Neural cell (in vitro differentiated cells): ENCODE measurements around the gene YKT6.

ENCODE experiments used
- EP300 ChIP-seq: fragments of 450-650 bp; conservative IDR thresholded peaks from 2 replicates; pipeline ENCODE4 v1.6.1; 2014; ENCODE audit warnings: antibody characterized with exemption, mild to moderate bottlenecking, moderate library complexity; ENCODE audit not compliant: poor library complexity, severe bottlenecking
- EZH2 ChIP-seq: fragments of 200-600, 300-800 bp; shearing (Covaris generic), sonication (generic); IDR thresholded peaks from 2 replicates; pipeline ENCODE4 v1.6.1; 2014; ENCODE audit warnings: antibody characterized with exemption, low read length, borderline replicate concordance, mild to moderate bottlenecking; ENCODE audit not compliant: insufficient read depth, poor library complexity, severe bottlenecking
- POLR2AphosphoS5 ChIP-seq: IDR thresholded peaks from 2 replicates; pipeline ENCODE4 v1.6.1; 2012
- RAD21 ChIP-seq: fragments of 450-650 bp; conservative IDR thresholded peaks from 2 replicates; pipeline ENCODE4 v1.6.1; 2014; ENCODE audit warnings: antibody characterized with exemption, mild to moderate bottlenecking, moderate library complexity
- SMC3 ChIP-seq: fragments of 450-650 bp; conservative IDR thresholded peaks from 2 replicates; pipeline ENCODE4 v1.6.1; 2014; ENCODE audit warnings: antibody characterized with exemption, mild to moderate bottlenecking, moderate library complexity; ENCODE audit not compliant: poor library complexity
- TF ChIP-seq, protein P1 (sequence below): fragments of 450-650 bp; IDR thresholded peaks from 2 replicates; pipeline ENCODE4 v1.5.1; 2014; ENCODE audit warnings: antibody characterized with exemption, mild to moderate bottlenecking, moderate library complexity; ENCODE audit not compliant: poor library complexity, severe bottlenecking

GRCh38 chr7:44163591-44163990 lies 37.2 kb upstream of the YKT6 start:
- TF ChIP-seq, protein P1, sequence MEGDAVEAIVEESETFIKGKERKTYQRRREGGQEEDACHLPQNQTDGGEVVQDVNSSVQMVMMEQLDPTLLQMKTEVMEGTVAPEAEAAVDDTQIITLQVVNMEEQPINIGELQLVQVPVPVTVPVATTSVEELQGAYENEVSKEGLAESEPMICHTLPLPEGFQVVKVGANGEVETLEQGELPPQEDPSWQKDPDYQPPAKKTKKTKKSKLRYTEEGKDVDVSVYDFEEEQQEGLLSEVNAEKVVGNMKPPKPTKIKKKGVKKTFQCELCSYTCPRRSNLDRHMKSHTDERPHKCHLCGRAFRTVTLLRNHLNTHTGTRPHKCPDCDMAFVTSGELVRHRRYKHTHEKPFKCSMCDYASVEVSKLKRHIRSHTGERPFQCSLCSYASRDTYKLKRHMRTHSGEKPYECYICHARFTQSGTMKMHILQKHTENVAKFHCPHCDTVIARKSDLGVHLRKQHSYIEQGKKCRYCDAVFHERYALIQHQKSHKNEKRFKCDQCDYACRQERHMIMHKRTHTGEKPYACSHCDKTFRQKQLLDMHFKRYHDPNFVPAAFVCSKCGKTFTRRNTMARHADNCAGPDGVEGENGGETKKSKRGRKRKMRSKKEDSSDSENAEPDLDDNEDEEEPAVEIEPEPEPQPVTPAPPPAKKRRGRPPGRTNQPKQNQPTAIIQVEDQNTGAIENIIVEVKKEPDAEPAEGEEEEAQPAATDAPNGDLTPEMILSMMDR, result no peak
- TF ChIP-seq EP300, result no peak
- TF ChIP-seq EZH2, result no peak
- TF ChIP-seq POLR2AphosphoS5, result no peak
- TF ChIP-seq RAD21, result no peak
- no peak for TF ChIP-seq SMC3
